WTC11 (cell line): ENCODE data around the gene SNX21.

Source experiments
- TF ChIP-seq, protein P1 (sequence below): sonication (generic); formaldehyde crosslinking; IDR thresholded peaks from 2 replicates; pipeline ENCODE4 v1.8.1; 2022; ENCODE audit warnings: low read depth, missing genetic modification reagents, borderline replicate concordance
- TF ChIP-seq, protein P2 (sequence below): sonication (generic); formaldehyde crosslinking; IDR thresholded peaks from 2 replicates; pipeline ENCODE4 v1.8.1; 2022; ENCODE audit warnings: mild to moderate bottlenecking, missing genetic modification reagents, moderate library complexity, borderline replicate concordance
- TF ChIP-seq, protein P3 (sequence below): fragments of 200-600 bp; IDR thresholded peaks from 2 replicates; pipeline ENCODE4 v1.8.0; 2022; ENCODE audit warnings: antibody characterized with exemption

DNA sequence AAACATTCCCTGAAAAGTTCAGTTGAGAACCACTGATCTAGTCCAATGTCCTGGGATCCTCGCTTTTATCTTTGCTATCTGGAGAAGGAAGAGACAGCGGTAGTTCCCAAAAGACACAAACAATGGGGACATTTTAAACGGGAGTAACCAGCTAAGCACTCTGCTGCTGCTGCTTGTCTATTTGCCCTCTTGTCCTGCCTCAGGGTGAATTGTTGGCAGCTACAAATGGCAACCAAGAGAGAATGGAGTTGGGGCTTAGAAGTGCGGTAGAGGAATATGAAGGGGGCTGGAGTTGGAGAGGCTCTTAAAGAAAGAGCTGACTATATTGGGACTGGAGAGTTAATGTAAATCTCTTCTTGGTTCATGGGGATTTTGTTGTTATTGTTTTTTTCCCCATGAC, 41.0 kb downstream of the SNX21 start:
- TF ChIP-seq, protein P1, sequence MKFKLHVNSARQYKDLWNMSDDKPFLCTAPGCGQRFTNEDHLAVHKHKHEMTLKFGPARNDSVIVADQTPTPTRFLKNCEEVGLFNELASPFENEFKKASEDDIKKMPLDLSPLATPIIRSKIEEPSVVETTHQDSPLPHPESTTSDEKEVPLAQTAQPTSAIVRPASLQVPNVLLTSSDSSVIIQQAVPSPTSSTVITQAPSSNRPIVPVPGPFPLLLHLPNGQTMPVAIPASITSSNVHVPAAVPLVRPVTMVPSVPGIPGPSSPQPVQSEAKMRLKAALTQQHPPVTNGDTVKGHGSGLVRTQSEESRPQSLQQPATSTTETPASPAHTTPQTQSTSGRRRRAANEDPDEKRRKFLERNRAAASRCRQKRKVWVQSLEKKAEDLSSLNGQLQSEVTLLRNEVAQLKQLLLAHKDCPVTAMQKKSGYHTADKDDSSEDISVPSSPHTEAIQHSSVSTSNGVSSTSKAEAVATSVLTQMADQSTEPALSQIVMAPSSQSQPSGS (CRISPR knock-in tag): no peak
- TF ChIP-seq, protein P2, sequence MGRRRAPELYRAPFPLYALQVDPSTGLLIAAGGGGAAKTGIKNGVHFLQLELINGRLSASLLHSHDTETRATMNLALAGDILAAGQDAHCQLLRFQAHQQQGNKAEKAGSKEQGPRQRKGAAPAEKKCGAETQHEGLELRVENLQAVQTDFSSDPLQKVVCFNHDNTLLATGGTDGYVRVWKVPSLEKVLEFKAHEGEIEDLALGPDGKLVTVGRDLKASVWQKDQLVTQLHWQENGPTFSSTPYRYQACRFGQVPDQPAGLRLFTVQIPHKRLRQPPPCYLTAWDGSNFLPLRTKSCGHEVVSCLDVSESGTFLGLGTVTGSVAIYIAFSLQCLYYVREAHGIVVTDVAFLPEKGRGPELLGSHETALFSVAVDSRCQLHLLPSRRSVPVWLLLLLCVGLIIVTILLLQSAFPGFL (CRISPR knock-in tag): no peak
- TF ChIP-seq, protein P3, sequence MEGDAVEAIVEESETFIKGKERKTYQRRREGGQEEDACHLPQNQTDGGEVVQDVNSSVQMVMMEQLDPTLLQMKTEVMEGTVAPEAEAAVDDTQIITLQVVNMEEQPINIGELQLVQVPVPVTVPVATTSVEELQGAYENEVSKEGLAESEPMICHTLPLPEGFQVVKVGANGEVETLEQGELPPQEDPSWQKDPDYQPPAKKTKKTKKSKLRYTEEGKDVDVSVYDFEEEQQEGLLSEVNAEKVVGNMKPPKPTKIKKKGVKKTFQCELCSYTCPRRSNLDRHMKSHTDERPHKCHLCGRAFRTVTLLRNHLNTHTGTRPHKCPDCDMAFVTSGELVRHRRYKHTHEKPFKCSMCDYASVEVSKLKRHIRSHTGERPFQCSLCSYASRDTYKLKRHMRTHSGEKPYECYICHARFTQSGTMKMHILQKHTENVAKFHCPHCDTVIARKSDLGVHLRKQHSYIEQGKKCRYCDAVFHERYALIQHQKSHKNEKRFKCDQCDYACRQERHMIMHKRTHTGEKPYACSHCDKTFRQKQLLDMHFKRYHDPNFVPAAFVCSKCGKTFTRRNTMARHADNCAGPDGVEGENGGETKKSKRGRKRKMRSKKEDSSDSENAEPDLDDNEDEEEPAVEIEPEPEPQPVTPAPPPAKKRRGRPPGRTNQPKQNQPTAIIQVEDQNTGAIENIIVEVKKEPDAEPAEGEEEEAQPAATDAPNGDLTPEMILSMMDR: no peak
